Measurements from ENCODE around the gene TUSC2.

Gene TUSC2

GRCh38 chr3:50327943-50328691, at the start of gene TUSC2:
Gene TUSC2 (minus strand): TSS chr3:50328223. CDS start chr3:50328099, 124 bp downstream.
- peak; percentile 97 for DNase-seq (ENCODE audit: extremely low spot score)
- TF ChIP-seq CTCF (IDR thresholded peaks at IDR 0.05; ENCODE audit: control extremely low read depth, extremely low read depth, low read depth, missing control alignments) = no peak
- POLR2A ChIA-PET = interaction anchor here (0.7 to 2.5 kb wide), 5 partner anchors 9 to 109 kb away, joined by 4 to 30 read pairs (median 5); partner anchors contain the start of genes CYB561D2 and NPRL2
- CTCF ChIA-PET = interaction anchor here (1.0 to 2.7 kb wide), 11 partner anchors 8 to 82 kb away, joined by 3 to 5 read pairs (median 3); no protein-coding TSS in a partner anchor

GRCh38 chr3:50375258-50375931, 47.4 kb upstream of the TUSC2 start:
- CTCF ChIA-PET = no interaction called here
- DNase-seq (ENCODE audit: extremely low spot score) = no peak
- TF ChIP-seq CTCF (IDR thresholded peaks at IDR 0.05; ENCODE audit: control extremely low read depth, extremely low read depth, low read depth, missing control alignments) = no peak
- POLR2A ChIA-PET = no interaction called here

- no peak for TF ChIP-seq CTCF (IDR thresholded peaks at IDR 0.05; ENCODE audit: control extremely low read depth, extremely low read depth, low read depth, missing control alignments)
- ChIA-PET POLR2A (no interaction called here), CTCF (no interaction called here)
- DNase-seq (ENCODE audit: extremely low spot score) = no peak
These were observed 46.6 kb upstream of the TUSC2 start for GRCh38 chr3:50374363-50375257.

- TF ChIP-seq CTCF (IDR thresholded peaks at IDR 0.05; ENCODE audit: control extremely low read depth, extremely low read depth, low read depth, missing control alignments) = no peak
- DNase-seq (ENCODE audit: extremely low spot score) = no peak
- POLR2A ChIA-PET = no interaction called here
- CTCF ChIA-PET = no interaction called here
These were observed 45.4 kb upstream of the TUSC2 start for GRCh38 chr3:50373146-50374051.

GRCh38 chr3:50372349-50372748, 44.3 kb upstream of the TUSC2 start:
- TF ChIP-seq CTCF (IDR thresholded peaks at IDR 0.05; ENCODE audit: control extremely low read depth, extremely low read depth, low read depth, missing control alignments) = no peak
- ChIA-PET POLR2A (no interaction called here), CTCF (no interaction called here)
- no peak for DNase-seq (ENCODE audit: extremely low spot score)
